PC-3 (cell line): ENCODE data around the gene ARHGEF4. TPM values are rescaled to one million over a fixed set of nuclear protein-coding genes. Genes with fewer than 3 reads are reported as not detected.

Experiments
- ATAC-seq: fragments of 200-7000 bp; cut with Tn5 transposase; 2 replicates; pipeline ENCODE4 v1.9.1; 2020; ENCODE audit warnings: mild to moderate bottlenecking, moderate library complexity
- Bru-seq: library from RNA; stranded (reverse); fragments of 400-500 nt; gene quantifications from one replicate; lab custom pipeline; 2021; lab: Mats Ljungman, UMichigan
- BruChase-seq, 2 experiments: library from RNA; stranded (reverse); fragments of 400-500 nt; gene quantifications; one replicate each; lab custom pipeline; 2021; lab: Mats Ljungman, UMichigan
- BruUV-seq: library from RNA; stranded (reverse); fragments of 400-500 nt; replicated peaks from 2 replicates; lab custom pipeline; 2021; lab: Mats Ljungman, UMichigan
- CTCF ChIA-PET: fragments of 300-600 bp; sonication (Branson Sonifier 250); formaldehyde crosslinking; loops from one replicate; lab custom pipeline; 2022; ENCODE audit warnings: antibody characterized with exemption; lab: Charles Lee
- POLR2A ChIA-PET: fragments of 300-600 bp; sonication (Branson Sonifier 250); formaldehyde crosslinking; loops from one replicate; lab custom pipeline; 2022; ENCODE audit warnings: antibody characterized with exemption; ENCODE audit not compliant: unreplicated experiment; lab: Charles Lee
- DNase-seq: peaks from one replicate; pipeline ENCODE4 v3.0.0-alpha.2; 2015
- H2AFZ ChIP-seq: fragments of 300-600 bp; sonication (generic); 2 replicates; pipeline ENCODE4 v1.6.0; 2016; ENCODE audit warnings: antibody characterized with exemption, low read length
- H3F3A ChIP-seq: fragments of 300-600 bp; sonication (generic); one replicate; pipeline ENCODE4 v1.6.0; 2017; ENCODE audit warnings: antibody characterized with exemption, low read length, control low read depth, mild to moderate bottlenecking; ENCODE audit not compliant: unreplicated experiment
- H3K27ac ChIP-seq: fragments of 300-600 bp; sonication (generic); 2 replicates; pipeline ENCODE4 v1.5.1; 2016; ENCODE audit warnings: mild to moderate bottlenecking, low read length
- H3K27me3 ChIP-seq: fragments of 300-600 bp; sonication (generic); 2 replicates; pipeline ENCODE4 v1.6.1; 2016; ENCODE audit warnings: low read length, mixed read lengths
- H3K36me3 ChIP-seq: fragments of 300-600 bp; sonication (generic); 2 replicates; pipeline ENCODE4 v1.6.1; 2016; ENCODE audit warnings: low read depth, mixed run types, low read length, mixed read lengths
- H3K4me1 ChIP-seq: fragments of 300-600 bp; sonication (generic); 2 replicates; pipeline ENCODE4 v1.5.1; 2016; ENCODE audit warnings: low read length; ENCODE audit not compliant: insufficient read depth
- H3K4me2 ChIP-seq: fragments of 300-600 bp; sonication (generic); 2 replicates; pipeline ENCODE4 v1.6.0; 2016; ENCODE audit warnings: low read length
- H3K4me3 ChIP-seq: fragments of 300-600 bp; sonication (generic); 2 replicates; pipeline ENCODE4 v1.5.1; 2016; ENCODE audit warnings: mild to moderate bottlenecking, low read length, mixed read lengths
- H3K79me2 ChIP-seq: fragments of 300-600 bp; sonication (generic); 2 replicates; pipeline ENCODE4 v1.6.1; 2017; ENCODE audit warnings: low read length, mixed read lengths
- H3K9ac ChIP-seq: fragments of 300-600 bp; sonication (generic); 2 replicates; pipeline ENCODE4 v1.6.0; 2016; ENCODE audit warnings: mild to moderate bottlenecking, low read length
- H3K9me2 ChIP-seq: fragments of 300-600 bp; sonication (generic); replicated peaks from 2 replicates; pipeline ENCODE4 v1.6.1; 2016; ENCODE audit warnings: mixed run types, low read length, mixed read lengths
- H3K9me3 ChIP-seq: fragments of 300-600 bp; sonication (generic); 2 replicates; pipeline ENCODE4 v1.6.1; 2016; ENCODE audit warnings: low read length, mixed read lengths
- H4K20me1 ChIP-seq: fragments of 300-600 bp; sonication (generic); 2 replicates; pipeline ENCODE4 v1.6.1; 2016; ENCODE audit warnings: low read length, mixed read lengths
- EZH2 ChIP-seq: fragments of 300-600 bp; sonication (generic); IDR thresholded peaks from one replicate; pipeline ENCODE4 v1.6.1; 2017; ENCODE audit warnings: antibody characterized with exemption, mild to moderate bottlenecking, low read length; ENCODE audit not compliant: unreplicated experiment
- EZH2phosphoT487 ChIP-seq: fragments of 300-600 bp; sonication (generic); IDR thresholded peaks from 2 replicates; pipeline ENCODE4 v1.6.1; 2018; ENCODE audit warnings: mild to moderate bottlenecking, antibody characterized with exemption, low read length, borderline replicate concordance
- intact Hi-C: fragments of 100-400 bp; cut with micrococcal nuclease; formaldehyde crosslinking; loops from 2 replicates; pipeline ENCODE4 v1.9.0; 2023
- long read RNA-seq: library from polyadenylated mRNA; unstranded; transcript quantifications from one replicate; pipeline ENCODE4 v2.0.0, GENCODE V29; 2021; ENCODE audit not compliant: unreplicated experiment
- total RNA-seq: library from RNA; depleted of rRNA; stranded (reverse); fragments of >200 nt; gene quantifications from 2 replicates; pipeline ENCODE4 v1.2.3, GENCODE V29; 2014; rRNA removed
- TF ChIP-seq, protein P1 (sequence below): fragments of 300-600 bp; sonication (generic); conservative IDR thresholded peaks from 2 replicates; pipeline ENCODE4 v1.5.1; 2017; ENCODE audit warnings: antibody characterized with exemption, low read depth, mild to moderate bottlenecking, low read length

The ARHGEF4 gene, protein sequence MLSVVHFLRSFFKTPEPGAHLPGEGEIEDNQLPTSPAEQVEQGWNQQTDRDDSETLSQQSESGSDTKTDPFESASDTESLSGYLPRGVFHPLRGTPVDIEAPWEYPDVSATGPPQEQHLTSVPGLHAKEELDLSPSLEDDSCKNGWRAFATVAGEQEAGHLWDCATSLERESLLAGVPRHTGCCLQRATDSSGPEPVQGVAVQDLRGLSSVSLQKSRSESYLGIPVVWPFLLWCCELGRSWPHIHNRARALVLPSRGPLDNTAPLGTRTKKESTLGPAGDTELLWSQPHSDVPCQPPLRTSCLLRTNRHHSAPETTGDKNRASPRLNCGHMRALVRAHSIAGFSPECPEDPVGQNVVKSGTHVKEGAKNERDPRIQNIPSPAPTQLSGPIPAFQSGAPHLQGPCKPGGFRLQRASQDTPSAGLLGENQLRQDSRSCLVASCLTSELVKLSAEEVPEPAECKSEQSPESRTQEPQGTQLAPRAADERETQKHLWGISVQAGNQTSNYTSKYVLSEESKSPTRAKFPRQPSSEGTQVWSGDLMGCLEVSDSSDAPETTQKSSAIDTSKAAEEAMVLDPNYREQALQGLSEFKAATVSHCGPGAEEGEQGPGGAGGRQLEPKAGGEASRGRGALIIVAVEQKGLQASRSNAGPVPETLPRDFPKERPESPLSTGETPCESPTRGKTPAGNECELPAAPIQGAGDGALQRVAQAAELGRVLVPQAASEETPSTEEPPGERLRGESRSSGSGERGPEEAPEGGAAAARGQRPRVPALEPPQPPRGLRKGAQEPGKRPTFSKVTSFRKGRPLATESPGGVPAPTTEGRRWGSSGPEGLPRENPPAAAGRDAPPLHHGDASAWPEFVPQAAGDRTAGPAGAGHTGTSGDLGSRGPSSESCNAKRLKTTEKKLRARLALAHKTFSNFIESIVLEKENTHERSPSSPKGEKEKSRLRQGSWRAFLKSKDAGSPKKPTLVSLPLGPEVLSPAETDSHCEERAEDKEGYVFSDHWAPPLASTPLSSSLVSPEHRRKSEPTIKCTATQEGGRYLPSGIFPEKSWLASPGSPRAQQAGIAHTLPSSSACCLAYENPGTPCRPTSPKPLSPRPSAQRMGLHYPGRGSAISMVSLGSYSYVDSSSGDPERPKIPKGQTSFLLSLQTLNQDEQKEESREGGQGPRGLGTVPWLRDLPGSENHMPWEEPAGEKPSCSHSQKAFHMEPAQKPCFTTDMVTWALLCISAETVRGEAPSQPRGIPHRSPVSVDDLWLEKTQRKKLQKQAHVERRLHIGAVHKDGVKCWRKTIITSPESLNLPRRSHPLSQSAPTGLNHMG (N-terminal part only)
- total RNA-seq (21.5 and 30.5 TPM in 2 replicates), Bru-seq, nascent RNA (percentile 54 among the genes with signal in this experiment), BruChase-seq, experiment 1, labeled RNA remaining after a 6-hour chase (percentile 46 among the genes with signal in this experiment), BruChase-seq, experiment 2, labeled RNA remaining after a 2-hour chase (percentile 50 among the genes with signal in this experiment)
- long read RNA-seq, partial matches to known transcripts: 6 of 32 reads
- long read RNA-seq, other reads (novel, unspliced or antisense): 26 of 32 reads

DNA sequence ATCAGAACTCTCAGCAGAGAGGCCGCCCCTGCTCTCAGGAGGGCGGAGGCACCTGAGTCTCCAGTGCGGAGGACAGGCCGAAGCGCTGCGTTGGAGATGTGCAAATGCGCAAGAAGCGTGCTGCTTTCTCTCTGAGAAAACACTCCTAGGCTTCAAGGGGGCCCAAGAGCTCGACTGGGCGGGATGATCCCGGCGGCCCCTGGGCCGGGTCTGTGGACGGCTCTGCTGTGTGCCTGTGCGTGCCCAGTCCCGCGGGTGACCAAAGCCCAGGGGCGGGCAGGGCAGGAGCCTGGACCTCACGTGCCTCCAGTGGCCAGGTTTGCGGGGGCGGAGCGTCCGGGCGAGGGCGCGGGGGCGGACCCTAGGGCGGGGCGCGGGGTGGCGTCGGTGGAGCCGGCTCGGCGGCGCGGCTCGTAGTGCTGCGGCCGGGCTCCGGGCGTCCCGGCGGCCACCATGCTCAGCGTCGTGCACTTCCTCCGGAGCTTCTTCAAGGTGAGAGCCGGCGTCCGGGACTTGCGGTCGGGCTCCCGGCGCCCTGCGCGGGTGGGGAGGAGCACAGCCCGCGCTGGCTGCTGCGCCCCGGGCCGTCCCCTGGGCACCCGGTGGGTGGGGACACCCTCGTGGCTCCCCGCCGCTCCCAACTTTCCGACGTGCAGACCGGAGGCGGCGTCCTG lies at the start of gene ARHGEF4:
ARHGEF4 (plus strand) TSS at position 414 of the 674 bp plus-strand sequence; CDS start at position 454, 40 bp downstream.
- TF ChIP-seq, protein P1, sequence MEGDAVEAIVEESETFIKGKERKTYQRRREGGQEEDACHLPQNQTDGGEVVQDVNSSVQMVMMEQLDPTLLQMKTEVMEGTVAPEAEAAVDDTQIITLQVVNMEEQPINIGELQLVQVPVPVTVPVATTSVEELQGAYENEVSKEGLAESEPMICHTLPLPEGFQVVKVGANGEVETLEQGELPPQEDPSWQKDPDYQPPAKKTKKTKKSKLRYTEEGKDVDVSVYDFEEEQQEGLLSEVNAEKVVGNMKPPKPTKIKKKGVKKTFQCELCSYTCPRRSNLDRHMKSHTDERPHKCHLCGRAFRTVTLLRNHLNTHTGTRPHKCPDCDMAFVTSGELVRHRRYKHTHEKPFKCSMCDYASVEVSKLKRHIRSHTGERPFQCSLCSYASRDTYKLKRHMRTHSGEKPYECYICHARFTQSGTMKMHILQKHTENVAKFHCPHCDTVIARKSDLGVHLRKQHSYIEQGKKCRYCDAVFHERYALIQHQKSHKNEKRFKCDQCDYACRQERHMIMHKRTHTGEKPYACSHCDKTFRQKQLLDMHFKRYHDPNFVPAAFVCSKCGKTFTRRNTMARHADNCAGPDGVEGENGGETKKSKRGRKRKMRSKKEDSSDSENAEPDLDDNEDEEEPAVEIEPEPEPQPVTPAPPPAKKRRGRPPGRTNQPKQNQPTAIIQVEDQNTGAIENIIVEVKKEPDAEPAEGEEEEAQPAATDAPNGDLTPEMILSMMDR: no peak
- TF ChIP-seq EZH2phosphoT487 (no peak), EZH2 (no peak)
- Histone ChIP-seq H3K4me1 (peaks cover 16% of the 10 kb centered on the region), H3K9me2 (no peaks in the 10 kb centered on the region), H4K20me1 (peaks cover 2% of the 10 kb centered on the region; the same call in 1 of the 2 replicates), H3K9me3 (no peaks in the 10 kb centered on the region), H3K27ac (peak within 1 kb of the TSS; percentile 41), H3K36me3 (no peaks in the 10 kb centered on the region), H3K4me3 (peak within 1 kb of the TSS; percentile 89), H3K9ac (peak within 1 kb of the TSS; percentile 88), H3K4me2 (peak within 1 kb of the TSS; percentile 78), H3K27me3 (no peaks in the 10 kb centered on the region), H2AFZ (peak within 1 kb of the TSS; percentile 74), H3F3A (no peaks in the 10 kb centered on the region), H3K79me2 (peaks cover 16% of the 10 kb centered on the region)
- ATAC-seq: peak; percentile 88
- no TSS peak for BruUV-seq
- DNase-seq: peak; percentile 66
- ChIA-PET POLR2A (no interaction called here), CTCF (no interaction called here)
- intact Hi-C loops: loop anchor here (2.0 to 5.0 kb wide), 2 partner anchors 30 to 39 kb away; no protein-coding TSS in a partner anchor

DNA sequence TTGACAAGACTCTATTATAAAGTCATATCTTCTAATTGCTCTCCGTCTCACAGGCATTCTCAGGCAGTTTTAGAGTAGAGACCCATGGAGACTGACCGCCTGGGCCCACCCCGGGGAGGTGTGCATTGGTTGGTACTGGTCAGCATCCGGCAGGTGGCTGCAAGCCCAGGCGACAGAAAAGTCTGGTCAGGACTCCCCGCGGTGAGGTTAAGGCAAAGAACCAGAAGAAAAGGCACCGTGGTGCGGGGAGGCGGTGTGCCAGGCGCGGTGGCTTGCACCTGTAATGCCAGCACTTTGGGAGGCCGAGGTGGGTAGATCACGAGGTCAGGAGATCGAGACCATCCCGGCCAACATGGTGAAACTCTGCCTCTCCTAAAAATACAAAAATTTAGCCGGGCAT lies 48.9 kb upstream of the ARHGEF4 start:
- TF ChIP-seq EZH2phosphoT487 (no peak), EZH2 (no peak)
- TF ChIP-seq, protein P1: no peak
- Histone ChIP-seq H3F3A (no peaks in the 10 kb centered on the region), H3K4me3 (no peak overlapping the region), H3K36me3 (no peaks in the 10 kb centered on the region), H3K4me2 (no peak overlapping the region), H3K9me3 (no peaks in the 10 kb centered on the region), H4K20me1 (no peaks in the 10 kb centered on the region), H3K9me2 (no peaks in the 10 kb centered on the region), H2AFZ (no peak overlapping the region), H3K27ac (no peak overlapping the region), H3K9ac (no peak overlapping the region), H3K79me2 (no peaks in the 10 kb centered on the region), H3K27me3 (peaks cover 26% of the 10 kb centered on the region), H3K4me1 (no peaks in the 10 kb centered on the region)
- ChIA-PET CTCF (no interaction called here), POLR2A (no interaction called here)
- intact Hi-C loops: no loop called here
- no TSS peak for BruUV-seq
- no peak for ATAC-seq
- DNase-seq: no peak
